Non-pigmented ciliary epithelial cell (primary cell): Measurements from ENCODE around the gene AOPEP.

ENCODE experiments used
- DNase-seq: peaks from one replicate; pipeline ENCODE4 v3.0.0-alpha.2; 2010; ENCODE audit warnings: low read depth

The AOPEP gene

DNA sequence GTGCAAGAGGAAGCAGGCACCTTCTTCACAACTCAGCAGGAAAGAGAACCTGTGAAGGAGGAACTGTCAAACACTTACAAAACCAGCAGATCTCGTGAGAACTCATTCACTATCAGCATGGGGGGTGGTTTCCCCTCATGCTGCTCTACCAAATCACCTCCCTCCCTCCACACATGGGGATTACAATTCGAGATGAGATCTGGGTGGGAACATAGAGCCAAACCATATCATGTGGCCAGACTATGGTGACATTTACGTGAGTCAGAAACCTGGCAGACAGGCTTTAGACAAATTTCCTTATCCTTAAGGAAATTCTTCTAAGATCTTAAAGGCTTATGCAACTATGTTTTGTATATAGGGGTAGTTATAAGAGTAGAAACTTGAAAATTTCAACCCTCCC, 8.7 kb upstream of the AOPEP start:
- no peak for DNase-seq

DNA sequence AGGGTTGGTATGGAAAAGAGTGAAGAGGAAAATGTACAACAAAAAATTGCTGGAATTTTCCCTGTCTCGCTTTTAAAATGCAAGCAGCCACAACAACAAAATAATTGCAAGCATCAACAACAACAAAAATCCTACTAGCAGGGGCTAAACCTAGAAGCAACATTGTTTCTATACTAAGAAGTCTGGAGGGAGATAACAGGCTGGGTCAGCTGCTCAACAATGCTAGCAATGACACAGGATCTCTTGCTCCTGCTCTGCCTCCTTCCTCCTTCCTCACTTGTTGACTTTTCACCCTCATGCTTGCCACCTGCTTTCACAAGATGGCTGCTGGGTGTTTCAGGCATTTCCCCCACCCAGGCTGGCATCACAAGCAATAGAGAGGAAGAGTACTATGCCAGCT, 7.6 kb upstream of the AOPEP start:
- DNase-seq: no peak

DNA sequence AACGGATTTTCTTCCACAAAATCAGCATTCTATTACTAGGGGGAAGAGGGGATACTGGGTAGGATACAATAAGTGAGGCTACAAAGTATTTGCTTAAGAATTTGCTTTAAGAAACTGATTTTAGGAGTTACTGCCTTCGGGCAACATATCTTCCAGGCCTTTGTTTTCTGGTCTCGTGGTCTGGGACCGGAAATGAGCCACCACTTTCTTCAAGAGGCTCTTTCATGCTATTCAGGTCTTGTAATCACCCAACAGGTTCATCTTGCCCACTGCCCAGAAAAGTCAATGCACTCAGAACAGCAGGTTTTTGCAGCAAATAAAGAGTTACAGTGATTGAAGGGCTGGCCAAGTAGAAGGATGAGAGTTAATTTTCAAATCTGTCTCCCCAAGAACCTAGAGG, 6.6 kb upstream of the AOPEP start:
- DNase-seq: no peak

- no peak for DNase-seq
Observed at GRCh38 chr9:94720846-94721549, 5.5 kb upstream of the AOPEP start.

GRCh38 chr9:94721754-94722153, 4.7 kb upstream of the AOPEP start:
- DNase-seq: no peak

DNA sequence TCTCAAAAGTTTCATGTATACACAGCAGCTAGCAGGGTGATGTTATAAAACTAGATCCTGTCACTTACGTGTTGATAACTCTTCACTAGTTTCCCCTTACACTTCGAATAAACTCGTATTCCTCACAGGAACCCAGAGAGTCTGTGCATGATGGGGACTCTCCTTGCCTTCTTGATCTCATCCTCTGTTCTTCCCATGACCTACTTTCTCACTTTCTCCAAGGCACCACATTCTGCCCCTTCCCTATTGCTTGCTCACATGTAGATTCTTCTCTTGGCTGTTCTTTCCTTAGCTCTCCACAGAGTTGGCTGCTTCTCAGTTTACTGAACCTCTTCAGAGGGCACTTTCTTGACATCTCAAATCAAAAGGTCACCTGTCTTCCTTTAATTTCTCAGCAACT, 1.2 kb upstream of the AOPEP start:
- DNase-seq: no peak

- no peak for DNase-seq
Observed at GRCh38 chr9:94728719-94729118, 2.2 kb downstream of the AOPEP start.

- no peak for DNase-seq
Observed at GRCh38 chr9:94729199-94729598, 2.7 kb downstream of the AOPEP start.

DNA sequence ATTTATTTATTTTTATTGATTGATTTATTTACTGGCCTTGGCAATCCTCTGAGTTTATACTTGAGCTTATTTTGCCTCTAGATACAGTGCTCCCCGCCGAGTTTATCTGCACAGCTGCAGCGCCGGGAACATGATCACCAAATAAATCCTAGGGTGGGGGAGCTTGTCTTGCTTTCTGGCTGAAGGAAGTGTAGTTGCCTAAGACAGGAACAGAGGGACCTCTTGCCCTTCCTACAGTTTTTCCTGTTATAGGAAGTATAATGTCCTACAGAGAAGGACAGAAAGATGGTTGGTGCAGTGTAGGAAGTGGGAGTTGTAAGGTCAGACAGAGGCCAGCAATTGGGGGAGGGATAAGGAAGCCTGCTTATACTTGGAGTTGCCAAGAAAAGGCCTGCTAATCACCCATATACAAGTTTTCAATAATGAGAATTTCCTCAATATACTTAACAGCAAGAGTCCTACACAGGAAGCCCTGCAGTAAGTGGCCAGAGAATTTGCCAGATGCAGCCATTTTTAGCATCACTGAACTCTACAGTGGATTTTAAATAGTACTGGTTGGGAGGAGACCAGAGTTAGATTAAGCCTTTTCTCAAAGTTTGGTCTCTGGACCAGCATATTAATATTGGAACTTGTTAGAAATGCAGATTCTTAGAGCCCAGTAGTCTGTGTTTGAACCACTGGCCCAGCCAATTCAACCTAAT, 7.7 kb downstream of the AOPEP start:
- DNase-seq: no peak

DNA sequence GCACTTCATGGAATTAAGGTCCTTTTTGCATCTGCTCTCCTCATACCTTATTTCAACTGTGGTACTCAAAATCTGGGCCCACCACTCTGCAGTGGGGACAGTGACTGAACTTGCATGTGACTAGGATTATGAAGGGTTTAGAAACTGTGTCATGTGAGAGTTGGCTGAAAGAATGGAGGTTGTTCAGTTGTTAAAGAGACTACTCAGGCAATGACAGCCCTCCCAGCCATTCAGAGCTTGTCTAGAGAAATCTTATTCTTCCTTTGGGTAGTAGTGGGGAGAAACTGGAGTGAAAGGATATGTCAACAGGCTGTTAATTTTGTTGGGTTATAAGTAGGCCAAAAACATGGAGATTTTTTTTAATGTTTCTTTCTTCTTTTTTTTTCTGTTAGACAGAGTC, 10.3 kb downstream of the AOPEP start:
- DNase-seq: no peak

DNA sequence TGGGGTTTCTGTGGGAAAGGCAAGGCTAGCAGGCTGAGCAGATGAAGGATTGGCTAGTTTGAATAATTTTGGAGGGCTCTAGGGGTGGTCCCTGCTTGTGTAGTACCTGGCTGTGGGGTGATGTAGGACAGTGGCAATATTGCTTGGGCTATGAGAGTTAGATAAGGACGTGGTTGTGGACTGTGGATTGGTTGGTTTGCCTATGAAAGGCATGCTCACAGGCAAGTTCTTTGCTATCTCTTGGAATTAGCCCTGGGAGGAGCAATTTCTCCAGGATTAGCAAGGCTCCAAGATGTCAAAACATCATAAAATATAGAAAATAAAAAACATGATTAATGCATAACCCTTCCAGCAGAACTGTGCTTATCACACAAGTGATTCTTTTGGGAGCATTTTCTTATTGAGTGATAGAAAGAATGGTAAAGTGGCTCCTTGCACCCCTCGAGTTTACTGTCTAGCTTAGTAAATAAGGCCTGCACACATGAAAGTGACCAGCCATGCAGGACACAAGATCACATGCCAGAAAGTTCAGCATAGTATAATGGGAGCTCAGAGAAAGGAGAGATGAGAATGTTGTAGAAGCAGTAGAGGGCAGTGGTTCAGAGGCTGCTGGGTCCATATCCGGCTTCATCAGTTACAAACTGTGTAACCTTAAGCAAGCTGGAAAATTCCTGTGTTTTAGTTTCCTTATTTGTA, 13.8 kb downstream of the AOPEP start:
- no peak for DNase-seq

- DNase-seq: no peak
Observed at GRCh38 chr9:94741866-94742265, 15.4 kb downstream of the AOPEP start.

- DNase-seq: no peak
Observed at GRCh38 chr9:94743035-94743954, 16.8 kb downstream of the AOPEP start.

- no peak for DNase-seq
Observed at GRCh38 chr9:94745806-94746540, 19.5 kb downstream of the AOPEP start.

- no peak for DNase-seq
Observed at GRCh38 chr9:94746541-94747370, 20.3 kb downstream of the AOPEP start.

GRCh38 chr9:94754976-94755475, 28.5 kb downstream of the AOPEP start:
- no peak for DNase-seq

DNA sequence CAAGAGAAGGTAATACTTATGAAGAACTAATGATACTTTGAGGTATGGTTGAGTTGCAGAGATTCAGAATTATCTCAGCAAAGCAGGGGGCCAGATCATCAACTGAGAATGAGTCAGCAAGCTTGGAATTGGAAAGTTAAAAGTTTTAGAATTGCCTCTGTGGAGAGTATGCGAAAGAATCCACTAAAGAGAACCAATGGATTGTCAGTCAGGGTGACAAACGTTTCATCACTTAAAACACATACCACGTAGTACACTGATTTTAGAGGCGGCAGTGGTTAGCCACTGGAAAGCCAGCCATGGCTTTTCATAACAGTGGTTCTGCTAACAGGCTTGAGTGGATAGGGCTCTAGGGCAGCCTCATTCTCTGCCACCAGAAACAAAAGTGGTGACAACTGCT, 30.7 kb downstream of the AOPEP start:
- DNase-seq: peak; percentile 61

DNA sequence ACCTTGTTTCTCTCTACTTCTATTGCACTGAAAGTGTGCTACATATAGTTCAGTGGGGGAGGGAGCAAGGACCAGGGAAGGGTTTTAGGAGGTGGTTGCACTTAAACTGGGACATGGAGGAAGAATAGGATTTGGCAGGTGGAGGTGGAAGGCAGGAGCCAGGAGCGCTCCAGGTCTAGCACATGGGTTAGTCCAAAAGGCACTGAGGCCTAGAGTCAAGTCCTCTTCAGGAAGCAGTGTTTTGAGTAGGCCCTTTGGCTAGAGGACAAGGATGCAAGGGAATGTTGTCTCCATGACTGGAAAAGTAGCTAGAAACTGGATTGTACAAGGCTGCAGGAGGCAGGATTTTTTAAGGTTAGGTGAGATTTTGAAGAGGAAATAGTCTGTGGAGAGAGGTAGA, 31.5 kb downstream of the AOPEP start:
- no peak for DNase-seq

DNA sequence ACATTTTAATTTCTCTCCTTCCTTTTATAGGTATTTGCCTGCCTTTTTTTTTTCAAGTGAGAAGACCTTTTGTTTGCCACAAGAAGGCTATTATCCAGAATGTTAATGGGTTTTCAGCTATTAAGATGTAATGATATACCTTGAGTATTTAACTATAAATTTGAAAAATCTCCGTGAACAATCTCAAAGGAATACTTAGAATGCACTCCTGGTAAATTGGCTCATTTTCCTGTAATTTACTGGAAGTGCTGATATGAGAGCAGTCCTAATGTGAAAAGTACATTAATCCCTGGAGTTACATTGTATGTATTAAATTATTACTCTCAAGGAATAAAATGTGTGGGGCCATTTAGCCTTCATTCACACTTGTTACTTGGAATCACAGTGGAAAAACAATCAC, 32.4 kb downstream of the AOPEP start:
- DNase-seq: no peak

GRCh38 chr9:94760010-94760409, 33.5 kb downstream of the AOPEP start:
- DNase-seq: no peak
